Activated CD4-positive, CD25-positive, alpha-beta regulatory T cell treated with anti-CD3 and anti-CD28 coated beads, Interleukin-2, amount 50 U/mL, for 16 hours (primary cell): Measurements from ENCODE around the gene BET1.

ENCODE experiments used
- DNase-seq: peaks from one replicate; pipeline ENCODE4 v3.0.0-alpha.2; 2020; ENCODE audit warnings: low read depth, low spot score

The BET1 gene

DNA sequence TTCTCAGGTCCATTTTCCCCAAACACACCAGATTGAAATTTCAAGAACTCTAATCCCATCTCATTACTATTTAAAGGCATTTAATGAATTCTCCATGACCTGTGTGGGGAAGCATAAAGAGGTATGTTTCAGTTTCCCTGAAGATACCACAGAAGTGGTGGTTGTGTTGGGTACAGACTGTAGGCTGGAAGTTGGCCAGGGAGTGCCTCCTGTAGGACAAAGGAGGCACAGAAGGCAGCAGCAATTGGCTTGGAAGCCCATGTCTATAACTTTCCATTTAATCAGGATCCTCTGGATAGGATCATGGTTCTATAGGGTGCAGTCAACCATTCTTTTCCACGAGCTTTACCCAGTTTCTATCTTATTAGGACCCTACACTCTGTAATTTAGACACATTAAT, 8.6 kb upstream of the BET1 start:
- no peak for DNase-seq

DNA sequence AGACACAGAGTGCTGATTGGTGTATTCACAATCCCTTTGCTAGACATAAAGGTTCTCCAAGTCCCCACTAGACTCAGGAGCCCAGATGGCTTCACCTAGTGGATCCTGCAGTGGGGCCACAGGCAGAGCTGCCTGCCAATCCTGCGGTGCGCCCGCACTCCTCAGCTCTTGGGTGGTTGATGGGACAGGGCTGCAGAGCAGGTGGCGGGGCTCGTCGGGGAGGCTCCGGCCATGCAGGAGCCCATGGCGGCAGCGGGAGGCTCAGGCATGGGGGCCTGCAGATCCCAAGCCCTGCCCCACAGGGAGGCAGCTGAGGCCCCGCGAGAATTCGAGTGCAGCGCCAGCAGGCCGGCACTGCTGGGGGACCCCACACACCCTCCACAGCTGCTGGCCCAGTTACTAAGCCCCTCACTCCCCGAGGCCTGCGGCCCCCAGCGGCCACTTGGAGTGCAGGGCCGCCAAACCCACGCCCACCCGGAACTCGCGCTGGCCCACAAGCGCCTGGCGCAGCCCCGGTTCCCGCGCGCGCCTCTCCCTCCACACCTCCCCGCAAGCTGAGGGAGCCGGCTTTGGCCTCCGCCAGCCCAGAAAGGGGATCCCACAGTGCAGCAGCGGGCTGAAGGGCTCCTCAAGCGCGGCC, 7.7 kb upstream of the BET1 start:
- no peak for DNase-seq

DNA sequence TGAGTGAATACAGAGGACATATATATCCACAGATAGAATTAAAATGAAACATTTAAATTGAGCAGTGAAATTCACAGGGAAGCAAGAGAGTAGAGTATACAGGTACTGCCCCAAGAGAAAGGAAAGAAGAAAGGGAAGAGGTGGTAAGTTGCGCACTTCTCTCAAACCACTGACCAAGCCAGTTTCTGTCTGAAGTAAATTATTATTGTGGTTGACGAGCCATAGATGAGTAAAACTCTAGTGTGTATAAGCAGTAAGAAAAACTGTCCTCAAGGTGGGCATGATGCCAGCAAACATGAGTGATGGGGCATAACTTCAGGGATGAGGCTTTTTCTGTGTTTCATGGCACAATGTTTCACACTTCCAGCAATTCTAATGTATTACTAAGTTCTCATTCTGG, 4.4 kb upstream of the BET1 start:
- DNase-seq, result no peak

DNA sequence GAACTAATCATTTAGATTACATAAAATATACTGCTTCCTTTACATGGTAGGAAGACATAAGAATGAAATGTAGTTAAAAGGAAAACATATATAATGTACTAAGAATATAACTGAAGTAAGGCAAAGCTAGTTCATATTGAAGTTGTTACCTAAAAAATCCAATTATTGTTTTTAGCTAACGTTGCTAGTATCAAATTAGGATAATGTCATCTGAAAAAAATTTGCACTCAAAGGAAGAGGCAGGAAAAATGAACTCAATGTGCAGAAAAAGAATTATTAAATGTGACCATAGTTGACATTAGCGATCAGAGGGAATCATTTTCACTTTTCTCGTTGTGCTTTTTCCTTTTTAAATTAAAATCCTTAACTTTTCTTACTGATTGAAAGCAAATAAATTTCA, 1.6 kb upstream of the BET1 start:
- DNase-seq, result no peak

DNA sequence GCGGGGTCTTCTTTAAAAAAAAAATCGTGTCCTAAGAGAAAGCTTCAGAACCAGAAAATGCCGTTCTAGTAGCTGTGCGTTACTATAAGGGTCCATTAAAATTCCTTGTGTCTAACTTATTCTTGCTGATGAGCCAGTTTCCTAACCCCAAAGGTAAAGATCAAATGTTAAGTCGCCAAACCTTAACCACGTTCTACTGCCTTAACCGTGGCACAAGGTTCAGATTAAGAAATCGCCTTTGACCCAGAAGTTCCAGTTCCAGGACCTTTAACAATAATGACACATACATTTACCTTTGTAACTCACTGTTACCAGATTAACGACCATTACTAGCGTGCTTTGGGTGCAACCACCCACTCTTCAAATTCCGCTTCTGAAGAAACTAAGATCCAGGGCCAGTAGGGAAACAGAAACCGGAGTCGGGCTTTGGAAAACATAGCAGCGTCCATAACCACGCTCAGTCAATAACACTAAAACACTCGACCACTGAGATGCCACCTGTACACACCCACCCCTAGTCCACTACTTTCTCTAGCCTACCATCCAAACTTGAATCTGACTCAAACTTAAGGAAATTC, 620 bp downstream of the BET1 start:
- DNase-seq, result no peak

DNA sequence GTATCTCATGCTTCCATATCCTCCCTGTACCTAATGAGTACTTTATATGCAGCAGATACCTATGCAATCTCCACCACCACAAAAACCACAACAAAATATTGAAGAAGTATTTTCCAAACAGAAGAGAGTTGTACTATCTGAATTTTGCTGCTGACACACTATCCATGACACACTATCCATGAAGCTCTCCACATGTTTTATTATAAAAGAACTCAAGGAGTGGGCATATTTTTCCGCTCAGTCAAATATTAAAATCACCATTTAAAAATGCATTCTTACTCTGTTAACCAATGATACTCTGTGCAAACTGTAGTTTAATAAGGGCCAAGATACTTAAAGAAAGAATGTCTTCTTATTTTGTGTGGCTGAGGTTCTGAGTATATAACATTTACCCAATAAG, 2.8 kb downstream of the BET1 start:
- DNase-seq, result no peak

DNA sequence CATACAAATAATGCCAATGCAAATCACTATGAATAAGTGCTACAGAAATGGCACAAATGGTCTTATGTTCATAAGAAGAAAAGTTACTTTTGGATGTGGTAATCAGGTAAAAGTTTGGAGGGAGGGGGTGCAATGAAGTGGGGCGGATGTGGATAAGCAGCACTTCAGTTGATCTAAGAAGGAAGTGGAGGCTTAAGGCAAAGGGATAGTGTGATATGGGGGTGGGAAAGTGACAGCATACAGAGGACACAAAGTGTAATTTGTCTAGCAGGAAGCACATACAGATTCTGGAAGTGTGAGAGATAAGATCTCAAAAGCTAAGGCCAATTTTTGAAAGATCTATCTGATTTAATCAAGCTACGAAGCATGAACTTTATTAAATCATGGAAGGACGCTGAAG, 6.3 kb downstream of the BET1 start:
- DNase-seq, result no peak

DNA sequence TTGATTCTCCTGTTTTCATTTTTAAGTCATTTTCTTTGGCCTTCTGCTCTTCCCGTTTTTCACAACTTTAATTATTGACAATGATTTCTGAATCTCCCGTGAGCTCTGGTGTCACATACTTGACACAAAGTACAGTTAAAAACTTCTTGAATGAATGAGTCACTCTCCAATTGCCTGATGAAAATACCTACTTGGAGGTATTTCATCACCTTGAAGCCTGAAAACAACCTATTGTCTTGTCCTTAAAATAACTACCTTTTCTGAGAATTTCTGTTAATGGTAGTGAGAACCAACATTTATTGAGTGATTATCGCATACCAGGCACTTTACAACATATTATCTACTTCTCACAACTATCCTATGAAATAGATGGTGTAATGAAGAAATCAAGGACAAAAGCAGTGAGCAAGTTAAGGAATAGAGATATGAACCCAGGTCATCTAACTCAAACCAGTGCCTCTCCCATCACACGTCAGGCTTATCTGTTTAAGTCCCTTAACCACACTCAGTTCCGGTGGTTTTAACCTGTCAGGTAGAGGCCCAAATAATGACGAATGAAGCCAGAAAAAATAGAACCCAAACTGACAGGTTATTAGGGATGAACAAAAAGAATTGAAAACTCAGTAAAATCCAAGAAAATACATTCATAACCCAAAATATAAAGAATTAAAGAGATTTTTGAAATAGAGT, 11.6 kb downstream of the BET1 start:
- DNase-seq, result no peak

DNA sequence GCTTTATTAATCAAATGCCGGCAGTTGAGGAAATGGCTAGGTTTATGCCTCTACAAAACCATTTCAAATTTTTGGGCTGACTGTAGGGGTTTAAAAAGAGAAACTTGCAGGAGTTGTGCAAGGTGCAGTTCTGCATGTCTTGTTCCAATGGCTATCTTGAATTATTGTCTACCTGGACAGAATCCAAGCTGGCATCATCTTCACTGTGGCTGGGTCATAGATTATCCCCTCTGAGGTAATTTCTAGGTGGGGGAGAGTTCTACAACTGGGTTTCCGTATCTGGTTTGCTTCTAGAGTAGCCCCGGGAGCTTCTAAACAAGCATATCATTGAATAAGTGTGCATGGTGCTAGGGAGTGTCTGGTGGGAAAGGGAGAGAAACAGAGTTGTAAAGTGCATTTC, 16.9 kb downstream of the BET1 start:
- no peak for DNase-seq

DNA sequence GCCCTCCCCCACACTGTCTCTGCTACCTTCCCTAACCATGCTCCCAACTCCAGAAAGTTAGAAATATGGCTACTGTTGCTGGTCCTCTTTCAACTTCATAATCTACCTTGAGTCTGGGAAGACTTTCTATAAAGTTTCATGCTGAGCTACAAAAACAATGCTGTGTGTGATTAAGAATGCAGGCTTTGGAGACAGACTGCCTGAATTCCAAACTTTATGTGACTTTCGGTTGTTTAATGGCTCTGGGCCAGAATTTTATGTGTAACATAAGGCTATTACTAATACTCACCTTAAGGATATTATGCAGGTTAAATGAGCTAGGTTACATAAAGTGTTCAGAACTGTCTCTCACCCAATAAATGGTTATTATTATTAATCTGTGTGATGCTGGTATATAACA, 19.1 kb downstream of the BET1 start:
- no peak for DNase-seq

DNA sequence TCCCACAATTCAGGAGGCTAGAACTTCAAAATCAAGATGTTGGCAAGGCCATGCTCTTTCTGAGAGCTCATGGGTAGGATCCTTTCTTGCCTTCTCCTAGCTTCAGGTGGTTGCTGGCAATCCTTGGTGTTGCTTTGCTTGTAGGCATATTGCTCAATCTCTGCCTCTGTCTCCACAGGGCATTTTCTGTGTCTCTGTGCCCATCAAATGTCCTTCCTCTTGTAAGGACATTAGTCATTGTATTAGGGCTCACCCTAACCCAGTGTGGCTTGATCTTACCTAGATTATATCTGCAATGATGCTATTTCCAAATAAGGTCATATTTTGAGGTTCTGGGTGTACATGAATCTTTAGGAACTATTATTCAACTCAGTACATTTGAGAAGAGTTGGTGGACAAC, 20.1 kb downstream of the BET1 start:
- DNase-seq, result no peak

DNA sequence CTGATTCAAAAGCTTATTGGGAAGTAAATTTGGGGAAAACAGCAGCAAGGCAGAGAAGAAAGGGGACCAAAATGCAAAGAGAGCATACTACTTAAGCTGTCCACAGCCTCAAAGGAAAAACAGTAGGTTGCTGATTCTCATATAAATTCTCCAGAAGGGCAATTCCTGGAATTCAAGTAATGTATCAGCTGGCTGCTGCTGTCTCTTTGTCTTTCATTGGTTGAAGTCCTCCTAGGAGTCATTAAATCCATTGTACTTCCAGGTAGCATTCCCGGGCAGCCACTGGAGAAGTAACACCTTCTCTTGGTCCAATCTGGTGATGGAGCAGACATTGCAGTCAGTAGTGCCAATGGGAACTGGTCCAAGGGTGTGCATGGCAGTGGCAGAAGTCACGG, 22.7 kb downstream of the BET1 start:
- no peak for DNase-seq

DNA sequence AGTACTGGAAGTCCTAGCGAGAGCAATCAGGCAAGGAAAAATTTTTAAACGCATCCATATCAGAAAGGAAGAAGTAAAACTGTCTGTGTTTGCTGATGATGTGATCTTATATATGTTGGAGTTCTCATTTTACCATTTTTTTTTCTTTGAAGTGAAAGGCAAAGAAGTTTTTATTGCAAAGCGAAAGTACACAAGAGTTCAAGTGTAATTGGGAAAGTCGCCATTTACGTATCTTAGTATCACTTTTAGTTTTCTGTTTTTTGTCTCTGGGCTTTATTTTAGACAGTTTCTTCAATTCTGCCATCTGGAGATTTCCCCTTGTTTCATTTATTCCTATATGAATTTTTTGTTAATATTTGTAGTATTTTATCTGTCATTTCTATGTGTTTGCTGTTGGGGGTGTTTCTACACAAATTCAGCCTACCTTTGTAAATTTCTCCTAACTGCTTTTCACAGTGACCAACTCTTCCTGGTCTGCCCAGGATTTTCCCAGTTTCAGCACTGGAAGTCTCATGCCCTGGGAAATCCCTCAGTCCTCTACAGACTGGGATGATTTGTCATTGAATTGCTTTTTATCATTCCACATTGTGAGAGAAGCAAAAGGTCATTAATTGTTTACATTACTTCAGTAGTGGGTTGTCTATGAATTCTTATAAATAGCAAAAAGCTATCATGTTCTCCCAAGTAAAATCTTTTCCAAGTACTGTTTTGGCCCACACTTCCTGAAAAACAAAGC, 23.2 kb downstream of the BET1 start:
- DNase-seq, result no peak

DNA sequence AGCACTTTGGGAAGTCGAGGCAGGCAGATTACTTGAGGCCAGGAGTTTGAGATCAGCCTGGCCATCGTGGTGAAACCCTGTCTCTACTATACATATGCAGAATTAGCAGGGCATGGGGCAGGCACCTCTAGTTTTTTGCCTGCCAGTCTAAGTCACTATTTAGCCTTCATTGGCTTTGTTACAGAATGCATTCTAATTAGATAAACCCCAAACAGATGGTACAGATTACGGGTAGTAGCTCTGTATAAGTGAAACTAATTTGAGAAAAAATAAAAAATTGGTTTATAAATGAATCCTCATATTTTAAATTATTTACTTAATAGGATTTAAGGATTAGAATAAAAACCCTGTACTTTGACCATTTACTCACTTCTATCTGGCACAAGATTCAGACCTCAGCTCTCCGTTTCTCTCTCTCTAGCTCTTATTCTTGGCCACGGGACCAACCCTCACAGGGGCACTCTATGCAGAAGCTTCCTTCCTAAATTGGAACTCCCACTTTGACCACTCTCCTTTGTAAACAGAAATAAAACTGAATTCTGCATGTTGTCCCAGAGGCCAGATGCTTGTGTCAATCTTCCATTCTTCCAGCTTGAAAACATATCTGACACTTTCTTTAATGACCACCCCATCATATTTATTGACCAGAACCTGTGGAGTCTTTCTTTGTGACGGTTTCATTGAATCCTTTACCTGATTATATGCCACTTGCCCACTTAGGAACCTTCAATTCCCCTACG, 26.8 kb downstream of the BET1 start:
- DNase-seq, result no peak

DNA sequence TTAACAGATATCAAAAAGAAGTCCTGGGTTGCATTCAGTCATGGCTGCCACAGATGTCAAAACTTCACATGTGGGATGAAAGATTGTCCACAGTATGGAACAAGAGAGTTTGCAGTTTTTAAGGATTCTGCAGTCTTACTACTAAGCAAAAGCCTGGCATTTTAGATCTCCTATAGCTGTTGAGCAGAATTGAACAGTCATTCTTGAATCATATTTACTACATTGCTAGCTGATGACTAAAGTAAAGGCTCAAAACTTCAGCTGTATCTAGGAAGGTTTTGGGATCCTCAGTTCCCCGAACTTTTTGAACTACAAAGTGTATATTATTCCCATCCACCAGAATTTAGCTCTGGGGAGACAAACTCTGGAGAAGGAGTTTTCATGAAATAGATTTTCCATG, 31.0 kb downstream of the BET1 start:
- no peak for DNase-seq

DNA sequence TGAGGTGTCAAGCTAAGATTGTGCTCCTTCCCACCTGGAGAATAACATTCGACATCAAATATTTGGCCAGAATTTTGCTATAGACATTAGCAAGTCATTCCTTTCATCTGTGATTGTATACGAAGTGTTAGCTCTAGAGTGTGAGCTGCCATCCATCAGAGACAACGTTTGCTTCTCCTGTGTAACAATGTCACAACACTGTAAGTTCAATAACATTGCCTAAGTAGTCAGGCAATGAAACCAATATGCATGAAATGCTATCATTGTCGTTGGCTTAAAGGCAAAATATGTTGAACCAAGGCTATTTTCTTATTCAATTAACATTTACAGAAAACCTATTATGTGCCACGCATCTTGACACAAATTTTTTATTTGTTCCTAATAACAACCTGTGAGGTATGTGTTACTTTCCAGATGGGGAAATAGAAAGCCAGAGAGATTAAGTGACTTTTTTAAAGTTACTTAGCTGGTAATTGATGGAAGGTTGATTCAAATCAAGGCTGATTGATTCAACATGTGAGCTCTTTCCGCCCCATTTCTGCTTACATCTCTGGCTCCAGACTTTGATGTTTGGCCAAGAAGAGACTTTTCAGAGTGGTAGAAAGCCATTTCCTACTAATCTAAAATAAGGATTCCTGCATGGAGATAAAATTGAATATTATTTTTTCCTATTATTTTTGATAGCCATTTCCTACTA, 32.0 kb downstream of the BET1 start:
- DNase-seq, result no peak

DNA sequence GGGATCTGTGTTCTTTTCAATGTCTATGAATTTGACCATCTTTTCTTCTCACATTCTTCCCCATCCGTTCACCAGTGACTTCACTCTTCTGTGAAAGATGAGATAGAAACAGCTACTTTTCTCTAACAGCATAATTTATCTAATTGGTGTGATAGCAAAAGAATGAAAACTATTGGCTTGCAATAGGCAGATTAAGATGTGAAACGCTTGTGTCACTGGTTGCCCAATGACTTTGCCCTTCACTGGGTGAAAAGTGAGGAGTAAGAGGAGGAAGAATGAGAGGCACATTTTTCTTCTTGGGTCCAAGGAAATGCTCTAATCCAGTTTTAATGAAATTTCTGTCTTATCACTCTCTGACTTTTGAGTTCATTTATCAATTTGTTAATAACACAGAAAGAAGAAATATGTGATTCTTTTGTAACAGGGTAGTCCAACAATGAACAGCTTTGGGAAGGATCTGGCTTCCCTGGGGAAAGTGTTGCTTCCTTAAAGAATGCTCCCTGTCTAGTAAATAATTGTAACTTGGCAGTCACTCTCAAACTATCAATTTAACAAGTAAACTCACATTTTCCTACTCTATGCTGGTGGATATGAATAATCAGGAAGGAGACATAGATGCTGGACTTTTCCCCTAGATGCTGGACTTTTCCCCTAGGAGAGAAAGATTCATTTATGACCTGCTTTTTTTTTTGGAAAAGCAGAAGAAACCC, 35.1 kb downstream of the BET1 start:
- DNase-seq, result no peak

DNA sequence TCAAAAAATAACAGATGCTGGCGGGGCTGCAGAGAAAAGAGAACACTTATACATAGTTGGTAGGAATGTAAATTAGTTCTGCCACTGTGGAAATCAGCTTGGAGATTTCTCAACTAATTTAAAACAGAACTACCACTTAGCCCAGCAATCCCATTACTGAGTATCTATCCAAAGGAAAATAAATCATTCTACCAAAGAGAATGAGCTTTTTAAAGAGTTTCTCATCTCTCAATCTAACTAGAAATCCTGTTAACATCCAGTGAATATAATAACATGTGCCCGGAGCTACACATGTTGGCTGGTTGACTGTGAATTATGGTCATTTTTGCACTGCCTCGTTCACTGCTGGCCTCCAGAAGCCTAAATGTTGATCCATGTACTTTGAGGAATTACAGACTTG, 39.3 kb downstream of the BET1 start:
- DNase-seq, result no peak

DNA sequence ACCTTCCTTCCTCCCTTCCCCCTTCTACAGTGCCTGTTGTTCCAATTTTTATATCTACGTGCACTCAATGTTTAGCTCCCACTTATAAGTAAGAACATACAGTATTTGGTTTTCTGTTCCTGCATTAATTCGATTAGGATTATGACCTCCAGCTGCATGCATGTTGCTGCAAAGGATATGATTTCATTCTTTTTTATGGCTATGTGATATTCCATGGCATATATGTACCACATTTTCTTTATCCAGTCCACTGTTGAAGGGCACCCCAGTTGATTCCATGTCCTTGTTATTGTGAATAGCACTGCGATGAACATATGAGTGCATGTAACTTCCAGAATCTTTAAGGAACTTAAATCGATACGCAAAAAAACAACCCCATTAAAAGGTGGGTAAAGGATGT, 39.9 kb downstream of the BET1 start:
- no peak for DNase-seq

DNA sequence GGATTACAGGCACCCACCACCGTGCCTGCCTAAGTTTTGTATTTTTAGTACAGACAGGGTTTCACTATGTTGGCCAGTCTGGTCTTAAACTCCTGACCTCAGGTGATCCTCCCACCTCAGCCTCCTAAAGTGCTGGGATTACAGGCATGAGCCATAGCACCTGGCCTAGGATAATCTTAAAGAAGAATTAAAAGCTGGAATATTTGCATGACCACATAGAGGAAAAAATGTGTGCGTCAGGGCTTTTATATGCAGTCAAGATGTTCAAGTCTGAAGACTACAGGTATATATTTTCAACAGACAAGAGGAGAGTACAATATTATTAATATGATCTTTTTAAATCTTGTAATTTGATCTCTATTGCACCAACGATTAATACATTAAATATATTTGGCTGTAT, 43.2 kb downstream of the BET1 start:
- no peak for DNase-seq

DNA sequence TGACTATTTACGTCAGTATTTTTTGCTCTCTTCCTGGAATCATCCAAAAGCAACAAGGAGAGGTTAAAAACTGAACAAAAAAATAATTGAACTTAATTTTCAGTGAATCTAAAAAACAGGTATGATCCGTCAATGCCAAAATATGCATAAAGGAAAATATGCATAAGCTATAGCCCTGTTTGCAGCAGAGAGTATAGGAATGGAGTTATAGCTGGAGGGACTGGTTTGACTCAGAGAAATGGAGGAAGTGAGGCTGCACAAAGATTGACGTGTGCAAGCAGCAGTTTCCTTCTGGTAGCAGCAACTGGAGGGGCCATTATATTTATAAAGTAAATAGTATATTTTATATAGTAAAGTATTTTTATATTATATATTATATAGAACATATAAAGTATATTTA, 45.5 kb downstream of the BET1 start:
- no peak for DNase-seq
